Erythroblast (primary cell): ENCODE data around the gene CAPN5.

ENCODE experiments used
- GATA1 ChIP-seq: IDR thresholded peaks from 2 replicates; pipeline ENCODE4 v1.6.1; 2011; ENCODE audit warnings: low read depth, mild to moderate bottlenecking, control low read depth, low read length, moderate library complexity
- POLR2A ChIP-seq: IDR thresholded peaks from 2 replicates; pipeline ENCODE4 v1.6.1; 2011; ENCODE audit warnings: mild to moderate bottlenecking, low read length

DNA sequence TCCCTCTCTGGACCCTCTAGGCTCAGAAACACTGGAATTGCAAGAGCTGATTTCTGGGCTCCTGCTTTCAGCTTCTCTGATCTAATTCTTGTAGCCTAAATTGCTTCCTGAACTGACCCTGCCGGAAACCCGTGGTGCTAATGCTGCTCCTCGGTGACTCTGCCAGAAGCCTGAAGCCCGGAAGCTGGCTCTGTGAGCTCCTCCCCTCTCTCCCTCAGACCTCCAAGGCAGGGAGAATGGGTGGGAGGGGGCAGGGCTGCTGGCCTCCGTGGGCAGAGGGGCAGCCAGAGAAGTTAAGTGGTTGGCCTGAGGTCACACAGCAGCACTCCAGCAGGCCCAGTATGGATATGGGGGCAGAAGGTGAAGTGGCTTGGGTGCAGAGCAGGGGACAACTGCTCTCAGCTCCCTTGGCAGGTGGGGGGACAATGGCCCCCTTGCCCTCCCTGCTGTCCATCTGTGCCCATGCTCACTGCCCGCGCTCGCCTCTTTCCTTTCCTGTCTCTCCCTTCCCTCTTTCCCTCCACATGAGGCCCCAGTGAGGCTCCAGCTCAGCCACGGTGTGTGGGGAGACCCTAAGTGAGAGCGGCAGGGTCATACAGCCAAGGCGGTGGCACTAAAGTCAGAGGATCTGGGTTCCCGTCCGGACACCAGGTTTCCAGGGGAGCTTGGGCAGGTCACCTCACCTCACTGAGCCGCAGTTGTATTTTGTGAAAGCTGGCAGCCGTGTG, 16.2 kb downstream of the CAPN5 start:
- TF ChIP-seq POLR2A (no peak), GATA1 (no peak)
